ENCODE data around the gene DLG1.
"Not testable (repeated sequence)": the region's sequence is repeated elsewhere in the genome, so short reads cannot be mapped to it uniquely, and the experiment has no call there.

DLG1 gene

GRCh38 chr3:197242784-197243432 lies 55.5 kb downstream of the DLG1 start:
- no peak for DNase-seq (ENCODE audit: low read depth)

- DNase-seq (ENCODE audit: low read depth), result no peak
These were observed 57.2 kb downstream of the DLG1 start for GRCh38 chr3:197241173-197241572.

GRCh38 chr3:197239857-197240256 lies 58.6 kb downstream of the DLG1 start:
- no peak for DNase-seq (ENCODE audit: low read depth)

GRCh38 chr3:197238842-197239241 lies 59.6 kb downstream of the DLG1 start:
- DNase-seq (ENCODE audit: low read depth), result no peak

GRCh38 chr3:197237897-197238296 lies 60.5 kb downstream of the DLG1 start:
- no peak for DNase-seq (ENCODE audit: low read depth)

- DNase-seq (ENCODE audit: low read depth), result no peak
These were observed 62.0 kb downstream of the DLG1 start for GRCh38 chr3:197236362-197236761.

- DNase-seq (ENCODE audit: low read depth), result peak; percentile 21
These were observed 63.2 kb downstream of the DLG1 start for GRCh38 chr3:197234947-197235914.

GRCh38 chr3:197231321-197231720 lies 67.1 kb downstream of the DLG1 start:
- DNase-seq (ENCODE audit: low read depth), result no peak

GRCh38 chr3:197229836-197230235 lies 68.6 kb downstream of the DLG1 start:
- DNase-seq (ENCODE audit: low read depth), result no peak

GRCh38 chr3:197229178-197229577 lies 69.2 kb downstream of the DLG1 start:
- DNase-seq (ENCODE audit: low read depth), result no peak

- DNase-seq (ENCODE audit: low read depth), result no peak
These were observed 70.4 kb downstream of the DLG1 start for GRCh38 chr3:197227780-197228574.

GRCh38 chr3:197226179-197226578 lies 72.2 kb downstream of the DLG1 start:
- DNase-seq (ENCODE audit: low read depth), result no peak

GRCh38 chr3:197225579-197225978 lies 72.8 kb downstream of the DLG1 start:
- no peak for DNase-seq (ENCODE audit: low read depth)

GRCh38 chr3:197224034-197224444 lies 74.4 kb downstream of the DLG1 start:
- DNase-seq (ENCODE audit: low read depth), result peak; percentile 68

GRCh38 chr3:197222937-197223370 lies 75.5 kb downstream of the DLG1 start:
- no peak for DNase-seq (ENCODE audit: low read depth)

- DNase-seq (ENCODE audit: low read depth), result no peak
These were observed 78.8 kb downstream of the DLG1 start for GRCh38 chr3:197219619-197220018.

- DNase-seq (ENCODE audit: low read depth), result no peak
These were observed 80.2 kb downstream of the DLG1 start for GRCh38 chr3:197218210-197218609.

- DNase-seq (ENCODE audit: low read depth), result peak; percentile 63
These were observed 81.5 kb downstream of the DLG1 start for GRCh38 chr3:197216914-197217313.

- DNase-seq (ENCODE audit: low read depth), result peak; percentile 81
These were observed 82.1 kb downstream of the DLG1 start for GRCh38 chr3:197216169-197216860.

GRCh38 chr3:197212290-197212689 lies 86.1 kb downstream of the DLG1 start:
- DNase-seq (ENCODE audit: low read depth), result no peak

GRCh38 chr3:197211698-197212097 lies 86.7 kb downstream of the DLG1 start:
- DNase-seq (ENCODE audit: low read depth), result not testable (repeated sequence)
